Inflammatory macrophage treated with lipopolysaccharide for 4 hours (primary cell): ENCODE results near the gene CLCN6.
"Not testable (repeated sequence)": the region's sequence is repeated elsewhere in the genome, so short reads cannot be mapped to it uniquely, and the experiment has no call there.

Experiments used
- DNase-seq: peaks from one replicate; pipeline ENCODE4 v3.0.0-alpha.2; 2020

The CLCN6 gene

DNA sequence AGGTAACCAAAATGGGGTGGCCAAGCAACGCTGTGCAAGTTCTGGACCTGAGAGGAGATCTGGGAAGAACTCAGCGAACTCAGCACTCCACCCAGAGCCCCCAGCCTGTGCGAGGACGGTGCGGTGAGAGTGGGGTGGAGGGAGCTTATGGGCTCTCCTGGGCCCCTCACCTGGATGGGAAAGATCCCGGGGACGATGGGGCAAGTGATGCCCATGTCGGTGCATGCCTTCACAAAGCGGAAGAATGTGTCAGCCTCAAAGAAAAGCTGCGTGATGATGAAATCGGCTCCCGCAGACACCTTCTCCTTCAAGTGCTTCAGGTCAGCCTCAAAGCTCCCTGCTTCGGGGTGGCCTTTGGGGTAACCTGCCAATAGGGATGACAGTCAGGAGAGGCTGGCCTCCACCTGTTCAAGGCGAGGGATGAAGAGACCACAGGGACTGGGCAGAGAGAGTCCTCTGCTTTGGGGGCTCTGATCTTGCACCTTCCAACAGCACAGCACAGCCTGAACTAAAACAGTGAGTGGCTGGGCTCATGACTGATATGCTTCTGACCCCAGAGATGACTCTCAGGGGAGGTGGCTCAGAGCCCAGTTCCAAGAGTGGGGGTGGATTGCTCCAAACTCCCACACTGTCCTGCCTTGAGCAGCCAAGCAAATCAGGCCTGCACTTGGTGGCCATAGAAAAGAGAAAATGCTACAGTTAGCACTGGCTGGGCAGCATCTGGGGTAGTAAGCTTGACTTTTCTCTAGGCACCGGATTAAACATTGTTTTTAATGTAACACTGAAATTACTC lies 9.8 kb upstream of the CLCN6 start:
- peak; percentile 27 for DNase-seq

DNA sequence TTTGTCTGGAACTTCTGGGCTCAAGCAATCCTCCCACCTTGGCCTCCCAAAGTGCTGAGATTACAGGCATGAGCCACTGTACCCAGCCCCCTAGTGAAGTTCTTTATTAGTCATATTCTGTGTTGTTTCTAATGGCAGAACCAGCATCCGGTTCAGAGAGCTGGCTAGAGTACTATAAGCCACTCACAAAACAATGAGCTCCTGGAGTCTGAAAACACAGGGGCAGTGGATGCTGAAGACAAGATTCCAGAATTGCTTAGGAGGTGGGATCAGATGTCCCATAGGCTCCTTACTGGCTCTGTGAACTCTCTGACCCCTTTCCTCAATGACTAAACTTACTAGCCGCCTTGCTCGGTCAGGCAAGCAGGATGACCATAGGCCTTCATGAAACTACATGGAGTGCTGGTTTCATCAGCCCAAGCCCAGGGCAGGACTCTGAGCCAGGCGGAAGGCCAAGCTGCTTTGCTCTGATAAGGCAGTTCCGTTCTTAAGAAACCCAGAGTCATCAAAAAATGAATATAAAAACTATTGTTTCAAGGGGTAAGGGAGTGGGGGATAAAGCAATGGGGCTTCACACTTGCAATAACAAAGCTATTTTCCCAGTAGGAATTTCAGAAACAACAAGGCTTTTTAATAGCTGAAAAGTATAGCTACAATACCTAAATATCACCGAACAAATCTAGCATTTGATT lies 8.3 kb upstream of the CLCN6 start:
- no peak for DNase-seq

DNA sequence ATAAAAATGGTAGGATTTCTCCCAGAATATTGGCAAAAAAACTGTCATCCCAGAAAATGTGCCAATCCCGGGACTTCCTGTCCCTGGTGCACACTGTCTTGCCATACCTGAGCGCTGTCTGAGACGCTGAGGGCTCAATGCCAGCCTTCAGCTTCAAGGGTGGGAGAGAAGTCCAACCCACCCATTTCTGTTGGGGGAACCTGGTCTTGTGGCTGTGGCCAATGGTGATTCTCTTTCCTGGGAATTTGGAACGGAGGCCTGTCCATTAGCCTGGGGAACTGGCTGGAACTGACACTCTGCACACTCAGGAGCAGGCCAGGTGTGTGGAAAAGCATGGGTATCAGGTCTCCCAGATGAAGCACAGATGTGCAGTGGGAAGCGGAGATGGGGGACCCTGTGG lies 6.9 kb upstream of the CLCN6 start:
- no peak for DNase-seq

DNA sequence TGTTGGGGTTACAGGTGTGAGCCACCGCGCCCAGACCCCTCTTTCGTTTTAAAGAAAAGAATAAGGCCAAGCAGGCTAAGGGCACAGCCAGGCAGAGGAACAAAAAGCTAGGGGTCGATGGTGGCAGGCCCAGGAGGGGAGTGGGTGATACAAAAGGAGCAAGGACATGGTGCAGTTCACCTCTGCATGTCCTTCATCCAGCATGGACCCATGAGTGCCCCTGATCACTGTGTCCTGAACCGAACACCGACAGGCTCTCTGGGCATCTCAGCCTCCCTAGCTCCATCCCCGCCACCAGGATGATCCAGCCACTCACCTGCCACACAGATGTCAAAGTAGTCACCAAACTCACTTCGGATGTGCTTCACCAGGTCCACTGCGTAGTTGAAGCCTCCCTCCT lies 6.1 kb upstream of the CLCN6 start:
- no peak for DNase-seq

GRCh38 chr1:11800391-11800755 lies 5.6 kb upstream of the CLCN6 start:
- DNase-seq: no peak

GRCh38 chr1:11800756-11801433 lies 5.1 kb upstream of the CLCN6 start:
- no peak for DNase-seq

- peak; percentile 38 for DNase-seq
Measured at GRCh38 chr1:11802616-11802972, 3.4 kb upstream of the CLCN6 start.

DNA sequence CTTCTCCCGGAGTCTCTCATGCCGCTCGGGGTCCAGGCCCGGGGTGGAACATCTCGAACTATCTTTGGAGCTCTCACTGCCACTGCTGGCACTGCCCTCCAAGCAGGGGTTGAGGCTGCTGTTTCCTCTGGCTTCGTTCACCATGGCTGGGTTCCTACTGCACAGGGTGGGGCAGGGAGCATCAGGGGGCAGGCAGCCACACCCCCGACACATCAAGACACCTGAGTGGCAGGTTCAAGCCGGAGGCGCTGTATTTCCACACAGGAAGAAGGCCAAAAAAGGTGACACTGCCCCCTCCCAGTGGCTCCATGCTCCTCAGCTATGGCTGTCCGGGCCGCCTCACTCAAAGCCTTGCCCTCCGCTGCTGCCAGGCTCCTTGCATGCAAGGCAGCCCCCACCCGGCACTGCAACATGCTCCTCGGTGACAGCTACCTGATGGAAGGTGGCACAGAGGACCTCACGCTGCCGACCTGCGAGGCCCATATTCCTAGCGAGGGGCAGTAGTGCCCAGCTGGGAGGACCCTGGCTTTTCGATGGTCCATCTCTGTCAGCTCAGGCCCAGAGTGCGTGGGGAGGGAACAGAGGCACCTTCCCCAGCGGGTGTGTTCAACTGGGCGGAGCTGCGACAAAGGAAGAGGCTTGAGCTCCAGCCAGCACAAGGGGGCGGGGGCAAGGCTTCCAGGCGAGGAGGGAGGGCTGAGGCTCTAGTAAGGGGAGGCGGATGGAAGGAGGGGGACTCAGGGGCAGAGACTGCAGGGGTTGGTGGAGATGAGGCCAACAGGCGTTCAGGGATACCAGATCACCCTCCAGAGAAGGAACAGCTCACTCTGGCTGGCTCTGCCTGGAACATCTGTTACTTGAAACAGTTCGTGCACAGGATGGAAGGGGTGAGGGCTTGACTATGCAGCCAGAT lies 2.8 kb upstream of the CLCN6 start:
- DNase-seq: peak; percentile 77

DNA sequence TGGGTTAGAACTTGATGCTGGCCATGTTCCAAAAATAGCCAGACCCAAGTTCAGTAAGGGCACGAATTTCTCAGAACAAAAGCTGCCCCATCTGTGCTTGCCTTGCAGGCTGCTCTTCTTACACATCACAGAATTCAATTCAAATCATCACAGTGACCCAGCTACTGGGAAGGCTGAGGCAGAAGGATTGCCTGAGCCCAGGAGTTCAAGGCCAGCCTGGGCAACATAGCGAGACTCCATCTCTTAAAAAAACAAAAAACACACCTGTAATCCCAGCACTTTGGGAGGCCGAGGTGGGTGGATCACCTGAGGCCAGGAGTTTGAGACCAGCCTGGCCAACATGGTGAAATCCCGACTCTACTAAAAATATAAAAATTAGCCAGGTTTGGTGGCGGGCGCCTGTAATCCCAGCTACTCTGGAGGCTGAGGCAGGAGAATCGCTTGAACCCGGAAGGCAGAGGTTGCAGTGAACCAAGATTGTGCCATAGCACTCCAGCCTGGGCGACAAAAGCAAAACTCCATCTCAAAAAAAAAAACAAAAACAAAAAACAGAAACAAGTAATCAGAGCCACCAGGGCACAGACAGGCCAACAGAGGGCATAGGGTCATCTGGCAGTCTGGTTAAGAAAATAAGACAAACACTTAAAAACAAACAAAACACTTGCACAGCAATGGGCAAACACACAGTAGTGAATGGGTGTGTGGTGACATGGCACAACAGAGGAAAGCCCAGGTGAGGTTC lies 1.9 kb upstream of the CLCN6 start:
- DNase-seq: not testable (repeated sequence)

- peak; percentile 34 for DNase-seq
Measured at GRCh38 chr1:11804666-11805421, 1.1 kb upstream of the CLCN6 start.

DNA sequence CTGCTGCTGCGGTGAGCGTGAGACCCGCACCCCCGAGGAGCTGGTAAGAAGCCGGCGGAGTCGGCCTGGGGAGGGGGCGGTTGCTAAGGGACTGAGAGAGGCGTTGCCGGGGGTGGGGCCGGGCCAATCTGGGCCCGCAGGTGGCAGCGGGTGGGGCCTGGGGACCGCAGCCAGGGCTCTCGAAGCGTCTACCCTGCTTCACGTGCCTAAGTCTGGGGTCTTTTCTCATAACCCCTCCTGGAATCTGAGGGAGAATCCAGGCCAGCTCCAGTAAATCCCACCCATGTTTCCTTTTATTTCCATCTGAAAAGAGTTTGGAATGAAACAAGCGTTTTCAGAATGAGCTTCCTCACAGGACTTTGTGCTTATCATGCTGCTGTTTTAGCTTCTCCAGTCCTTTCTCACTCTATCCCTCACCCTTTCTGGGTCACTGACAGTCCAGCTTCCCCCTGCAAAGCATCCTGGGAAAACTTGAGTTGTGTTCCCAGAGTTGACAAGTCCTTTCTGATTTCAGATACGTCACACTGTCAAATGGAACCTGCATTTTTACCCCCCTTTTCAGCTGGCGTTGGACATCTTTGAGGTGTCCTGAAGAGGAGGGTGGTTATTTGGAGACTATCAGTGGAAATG lies 431 bp downstream of the CLCN6 start:
- DNase-seq: peak; percentile 46

DNA sequence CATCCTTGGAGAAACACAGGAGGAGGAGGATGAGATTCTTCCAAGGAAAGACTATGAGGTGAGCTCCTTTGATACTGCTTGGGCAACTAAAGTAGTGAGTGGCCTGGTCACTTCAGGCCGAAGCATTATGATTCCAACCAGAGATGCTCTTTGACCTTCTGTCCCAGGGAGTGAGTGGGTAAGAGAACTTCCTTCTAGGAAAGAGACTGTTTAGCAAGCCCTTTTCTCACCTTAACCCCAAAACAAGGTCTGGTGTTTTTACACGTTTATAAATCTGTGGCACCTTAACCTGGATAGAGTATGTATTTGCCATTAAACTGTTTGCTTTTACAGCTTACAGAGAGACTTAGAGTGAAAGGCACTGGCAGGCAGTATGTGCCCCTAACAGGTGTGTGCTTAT lies 1.1 kb downstream of the CLCN6 start:
- no peak for DNase-seq

- DNase-seq: peak; percentile 15
Measured at GRCh38 chr1:11813021-11813420, 7.0 kb downstream of the CLCN6 start.

DNA sequence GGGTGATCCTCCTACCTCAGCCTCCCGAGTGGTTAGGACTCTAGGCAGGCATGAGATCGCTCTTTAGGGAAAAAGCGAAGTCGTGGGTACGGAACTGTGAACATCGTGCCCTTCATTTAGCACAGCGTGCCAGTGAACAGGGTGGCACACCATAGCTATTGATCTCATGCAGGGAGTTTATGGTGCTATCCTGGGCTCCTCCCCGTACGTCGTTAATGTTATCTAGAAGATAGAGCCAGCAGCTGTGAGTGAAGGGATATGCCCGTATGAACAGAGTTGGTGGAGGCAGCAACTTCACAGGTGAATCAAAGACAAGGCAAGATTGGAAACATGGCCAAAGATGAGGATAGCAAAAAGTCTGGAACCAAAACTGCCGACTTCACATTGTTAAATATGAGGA lies 11.2 kb downstream of the CLCN6 start:
- DNase-seq: no peak

GRCh38 chr1:11822091-11822490 lies 16.1 kb downstream of the CLCN6 start:
- no peak for DNase-seq

DNA sequence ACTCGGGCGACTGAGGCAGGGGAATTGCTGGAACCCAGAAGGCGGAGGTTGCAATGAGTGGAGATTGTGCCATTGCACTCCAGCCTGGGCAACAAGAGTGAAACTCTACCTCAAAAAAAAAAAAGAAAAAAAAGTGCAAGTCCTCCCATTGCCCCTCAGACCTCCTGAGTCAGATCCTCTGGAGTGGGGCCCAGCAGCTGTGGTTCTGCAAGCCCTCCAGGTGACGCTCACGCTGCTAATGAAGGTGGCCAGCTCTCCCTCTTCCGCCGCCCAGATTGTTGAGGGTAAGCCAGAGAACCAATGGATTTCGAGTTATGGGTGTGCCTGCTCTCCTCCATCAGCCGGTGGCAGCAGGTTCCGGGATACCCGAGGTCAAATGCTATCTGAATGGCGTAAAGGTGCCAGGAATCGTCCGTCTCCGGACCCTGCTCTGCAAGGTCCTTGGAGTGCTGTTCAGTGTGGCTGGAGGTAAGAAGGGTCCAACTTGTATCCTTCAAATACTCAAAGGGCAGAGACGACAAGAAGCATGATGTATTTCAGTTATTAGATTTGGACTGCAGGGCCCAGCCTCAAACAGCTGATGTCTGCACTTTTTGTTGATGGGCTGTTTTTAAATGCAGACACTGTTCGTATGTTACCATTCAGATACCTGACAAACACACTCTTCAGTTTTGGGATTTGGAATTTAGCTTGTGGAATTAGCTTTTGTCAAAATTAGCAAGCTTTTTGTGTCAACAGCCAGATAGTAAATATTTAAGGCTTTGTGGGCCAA lies 17.6 kb downstream of the CLCN6 start:
- DNase-seq: no peak

DNA sequence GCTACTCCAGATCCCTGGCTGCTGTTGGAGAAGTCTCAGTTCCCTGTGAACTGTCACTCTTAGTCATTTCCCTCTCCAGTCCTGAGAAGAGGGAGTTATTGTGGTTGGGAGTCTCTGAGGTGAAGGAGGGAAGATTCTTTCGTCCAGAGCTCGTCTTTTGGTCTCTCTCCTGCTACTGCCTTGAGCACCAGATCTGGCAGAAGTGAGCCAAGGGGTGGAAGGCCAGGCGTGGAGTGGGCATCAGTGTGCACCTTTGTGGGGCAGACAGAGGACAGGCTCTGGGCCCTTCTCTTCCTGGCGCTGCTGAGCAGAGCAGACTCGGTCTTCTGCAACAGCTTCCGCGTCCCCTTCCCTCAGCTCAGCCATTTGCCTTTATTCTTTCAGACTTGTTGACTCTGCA lies 19.1 kb downstream of the CLCN6 start:
- no peak for DNase-seq

DNA sequence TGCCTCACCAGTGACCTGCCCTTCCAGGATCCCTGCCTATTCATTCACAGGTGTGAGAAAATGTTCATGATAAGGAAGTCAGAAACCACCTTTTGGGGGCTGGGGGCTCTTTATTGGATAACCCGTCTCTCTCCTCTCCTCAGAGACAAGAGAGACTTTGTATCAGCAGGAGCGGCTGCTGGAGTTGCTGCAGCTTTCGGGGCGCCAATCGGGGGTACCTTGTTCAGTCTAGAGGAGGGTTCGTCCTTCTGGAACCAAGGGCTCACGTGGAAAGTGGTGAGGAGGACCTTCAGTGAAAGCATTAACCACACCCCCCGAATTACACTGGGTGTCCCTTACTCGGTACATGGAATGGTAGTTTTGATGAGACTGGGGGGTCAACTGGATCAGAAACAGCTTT lies 21.0 kb downstream of the CLCN6 start:
- DNase-seq: no peak

GRCh38 chr1:11828511-11828910 lies 22.5 kb downstream of the CLCN6 start:
- DNase-seq: no peak
